Activated CD4-positive, alpha-beta T cell treated with anti-CD3 and anti-CD28 coated beads for 36 hours (primary cell): ENCODE measurements around the gene CFAP73. TPM values are rescaled to one million over a fixed set of nuclear protein-coding genes. Genes with fewer than 3 reads are reported as not detected.

Experiments
- ATAC-seq: fragments of 200-7000 bp; cut with Tn5 transposase; one replicate; pipeline ENCODE4 v1.10.0; 2021; ENCODE audit warnings: mild to moderate bottlenecking, moderate library complexity
- CTCF ChIA-PET: fragments of 350-600 bp; sonication (Branson Sonifier 250); formaldehyde crosslinking; loops from one replicate; lab custom pipeline; 2021; ENCODE audit warnings: antibody characterized with exemption; lab: Charles Lee
- POLR2A ChIA-PET: fragments of 350-600 bp; sonication (Branson Sonifier 250); formaldehyde crosslinking; loops from one replicate; lab custom pipeline; 2021; ENCODE audit warnings: antibody characterized with exemption, inconsistent platforms; lab: Charles Lee
- DNase-seq: peaks from one replicate; pipeline ENCODE4 v3.0.0-alpha.2; 2020
- H3K27ac Mint-ChIP-seq: one replicate; pipeline ENCODE4 v1.8.0; 2021; ENCODE audit warnings: mixed read lengths
- H3K27me3 Mint-ChIP-seq: one replicate; pipeline ENCODE4 v1.8.0; 2021; ENCODE audit warnings: mixed read lengths
- H3K36me3 Mint-ChIP-seq: one replicate; pipeline ENCODE4 v1.8.0; 2021; ENCODE audit warnings: low read depth, mixed read lengths
- H3K4me1 Mint-ChIP-seq: one replicate; pipeline ENCODE4 v1.8.0; 2021; ENCODE audit warnings: mixed read lengths
- H3K4me3 Mint-ChIP-seq: one replicate; pipeline ENCODE4 v1.8.0; 2021; ENCODE audit warnings: mild to moderate bottlenecking, moderate library complexity, mixed read lengths
- H3K9me3 Mint-ChIP-seq: one replicate; pipeline ENCODE4 v1.8.0; 2021; ENCODE audit warnings: low read depth, mixed read lengths
- intact Hi-C, 2 experiments: fragments of 100-400 bp; cut with DNase I in 1 of 2; cut with micrococcal nuclease in 1 of 2; formaldehyde crosslinking; loops; one replicate each; pipeline versions ENCODE4 v1.14.2 to v1.15.1; 2022 to 2024; cut with DNase I, micrococcal nuclease
- total RNA-seq, 2 experiments: library from RNA; stranded (reverse); gene quantifications; one replicate each; pipeline ENCODE4 v1.2.3, GENCODE V29; 2021

Gene CFAP73
- total RNA-seq, 2 experiments from 2014 or later: 0.86 to 1.1 TPM

- POLR2A ChIA-PET: no interaction called here
- H3K4me1 Mint-ChIP-seq: no peaks in the 10 kb centered on the region
- no peak overlapping the region for H3K4me3 Mint-ChIP-seq
- H3K9me3 Mint-ChIP-seq: no peaks in the 10 kb centered on the region
- H3K27me3 Mint-ChIP-seq: no peaks in the 10 kb centered on the region
- ATAC-seq: no peak
- CTCF ChIA-PET: interaction anchor here (0.6 kb wide), 1 partner anchor 9 kb away, joined by 3 read pairs; no protein-coding TSS in a partner anchor
- no peak overlapping the region for H3K27ac Mint-ChIP-seq
- no peak for DNase-seq
- intact Hi-C loops: no loop called here
- H3K36me3 Mint-ChIP-seq: peaks cover 56% of the 10 kb centered on the region
Measured at GRCh38 chr12:113167868-113168267, 18.3 kb downstream of the CFAP73 start.

- CTCF ChIA-PET: interaction anchor here (0.7 to 1.6 kb wide), 4 partner anchors 9 to 207 kb away, joined by 3 to 5 read pairs (median 3); no protein-coding TSS in a partner anchor
Measured at GRCh38 chr12:113169697-113170096, 20.2 kb downstream of the CFAP73 start.

GRCh38 chr12:113170457-113170856 is 20.9 kb downstream of the CFAP73 start:
- H3K9me3 Mint-ChIP-seq: no peaks in the 10 kb centered on the region
- peaks cover 2% of the 10 kb centered on the region for H3K4me1 Mint-ChIP-seq
- no peak for ATAC-seq
- H3K4me3 Mint-ChIP-seq: no peak overlapping the region
- no peak overlapping the region for H3K27ac Mint-ChIP-seq
- H3K36me3 Mint-ChIP-seq: peaks cover 62% of the 10 kb centered on the region
- intact Hi-C loops: no loop called here
- H3K27me3 Mint-ChIP-seq: no peaks in the 10 kb centered on the region
- POLR2A ChIA-PET: no interaction called here
- CTCF ChIA-PET: interaction anchor here (0.6 to 1.6 kb wide), 3 partner anchors 13 to 178 kb away, joined by 3 to 5 read pairs (median 3); no protein-coding TSS in a partner anchor
- no peak for DNase-seq

More at GRCh38 chr12:113169697-113170096, 20.2 kb downstream of the CFAP73 start:
- no peaks in the 10 kb centered on the region for H3K9me3 Mint-ChIP-seq
- intact Hi-C loops: no loop called here
- peaks cover 59% of the 10 kb centered on the region for H3K36me3 Mint-ChIP-seq
- peaks cover 2% of the 10 kb centered on the region for H3K4me1 Mint-ChIP-seq
- ATAC-seq: no peak
- POLR2A ChIA-PET: no interaction called here
- no peak for DNase-seq
- no peak overlapping the region for H3K27ac Mint-ChIP-seq
- no peak overlapping the region for H3K4me3 Mint-ChIP-seq
- no peaks in the 10 kb centered on the region for H3K27me3 Mint-ChIP-seq

- H3K9me3 Mint-ChIP-seq: no peaks in the 10 kb centered on the region
- H3K4me1 Mint-ChIP-seq: peaks cover 2% of the 10 kb centered on the region
- ChIA-PET POLR2A (no interaction called here), CTCF (interaction anchor here (0.6 to 1.6 kb wide), 3 partner anchors 13 to 179 kb away, joined by 3 to 5 read pairs (median 3); no protein-coding TSS in a partner anchor)
- no peaks in the 10 kb centered on the region for H3K27me3 Mint-ChIP-seq
- peaks cover 59% of the 10 kb centered on the region for H3K36me3 Mint-ChIP-seq
- DNase-seq: no peak
- H3K4me3 Mint-ChIP-seq: no peak overlapping the region
- ATAC-seq: no peak
- H3K27ac Mint-ChIP-seq: no peak overlapping the region
- intact Hi-C loops: no loop called here
Measured at GRCh38 chr12:113170926-113171325, 21.4 kb downstream of the CFAP73 start.

GRCh38 chr12:113171543-113171942 is 22.0 kb downstream of the CFAP73 start:
- H3K4me1 Mint-ChIP-seq: peaks cover 2% of the 10 kb centered on the region
- no peaks in the 10 kb centered on the region for H3K27me3 Mint-ChIP-seq
- H3K36me3 Mint-ChIP-seq: peaks cover 57% of the 10 kb centered on the region
- H3K9me3 Mint-ChIP-seq: no peaks in the 10 kb centered on the region
- DNase-seq: no peak
- no peak for ATAC-seq
- POLR2A ChIA-PET: no interaction called here
- intact Hi-C loops: no loop called here
- H3K4me3 Mint-ChIP-seq: no peak overlapping the region
- no peak overlapping the region for H3K27ac Mint-ChIP-seq
- CTCF ChIA-PET: interaction anchor here (0.5 to 1.6 kb wide), 6 partner anchors 11 to 180 kb away, joined by 3 to 5 read pairs (median 4); no protein-coding TSS in a partner anchor

- CTCF ChIA-PET: interaction anchor here (0.5 to 4.7 kb wide), 13 partner anchors 11 to 179 kb away, joined by 3 to 30 read pairs (median 5); partner anchors contain the start of genes DDX54 and RITA1
- Mint-ChIP-seq H3K9me3 (no peaks in the 10 kb centered on the region), H3K36me3 (peaks cover 60% of the 10 kb centered on the region), H3K27me3 (no peaks in the 10 kb centered on the region), H3K4me3 (no peak overlapping the region), H3K4me1 (peaks cover 2% of the 10 kb centered on the region), H3K27ac (peak overlapping the region; percentile 63)
- DNase-seq (no peak), ATAC-seq (no peak)
- POLR2A ChIA-PET: no interaction called here
- intact Hi-C loops: no loop called here
Measured at GRCh38 chr12:113172185-113172584, 22.7 kb downstream of the CFAP73 start.

GRCh38 chr12:113173081-113173698 is 23.7 kb downstream of the CFAP73 start:
- Mint-ChIP-seq H3K27ac (no peak overlapping the region), H3K36me3 (peaks cover 70% of the 10 kb centered on the region), H3K9me3 (no peaks in the 10 kb centered on the region), H3K27me3 (no peaks in the 10 kb centered on the region), H3K4me3 (no peak overlapping the region), H3K4me1 (peaks cover 2% of the 10 kb centered on the region)
- CTCF ChIA-PET: interaction anchor here (0.9 to 4.7 kb wide), 14 partner anchors 11 to 183 kb away, joined by 4 to 30 read pairs (median 8); partner anchors contain the start of genes DDX54, RASAL1 and RITA1
- POLR2A ChIA-PET: interaction anchor here (0.6 kb wide), 2 partner anchors 8 to 12 kb away, joined by 3 to 4 read pairs; partner anchors contain the start of genes DDX54 and RITA1
- DNase-seq (no peak), ATAC-seq (no peak)
- intact Hi-C loops: no loop called here

GRCh38 chr12:113174461-113175384 is 25.2 kb downstream of the CFAP73 start:
- no peak overlapping the region for H3K27ac Mint-ChIP-seq
- intact Hi-C loops: loop anchor here (1.0 to 2.0 kb wide), 2 partner anchors 76 to 126 kb away; no protein-coding TSS in a partner anchor
- DNase-seq (peak; percentile 88), ATAC-seq (peak; percentile 75)
- CTCF ChIA-PET: interaction anchor here (0.6 to 4.7 kb wide), 33 partner anchors 9 to 186 kb away, joined by 3 to 30 read pairs (median 5); partner anchors contain the start of genes DDX54, RASAL1, RITA1 and SLC8B1
- H3K4me3 Mint-ChIP-seq: no peak overlapping the region
- peaks cover 2% of the 10 kb centered on the region for H3K4me1 Mint-ChIP-seq
- no peaks in the 10 kb centered on the region for H3K9me3 Mint-ChIP-seq
- POLR2A ChIA-PET: interaction anchor here (0.6 to 0.7 kb wide), 2 partner anchors 32 to 127 kb away, joined by 3 to 5 read pairs; no protein-coding TSS in a partner anchor
- no peaks in the 10 kb centered on the region for H3K27me3 Mint-ChIP-seq
- peaks cover 78% of the 10 kb centered on the region for H3K36me3 Mint-ChIP-seq

GRCh38 chr12:113179023-113179422 is 29.5 kb downstream of the CFAP73 start:
- ATAC-seq: no peak
- Mint-ChIP-seq H3K4me3 (no peak overlapping the region), H3K27me3 (no peaks in the 10 kb centered on the region), H3K27ac (no peak overlapping the region), H3K9me3 (no peaks in the 10 kb centered on the region), H3K4me1 (peaks cover 16% of the 10 kb centered on the region), H3K36me3 (peaks cover 64% of the 10 kb centered on the region)
- POLR2A ChIA-PET: interaction anchor here (0.6 kb wide), 1 partner anchor 273 kb away, joined by 3 read pairs; no protein-coding TSS in a partner anchor
- CTCF ChIA-PET: interaction anchor here (1.3 kb wide), 1 partner anchor 42 kb away, joined by 3 read pairs; no protein-coding TSS in a partner anchor
- no peak for DNase-seq
- intact Hi-C loops: no loop called here

GRCh38 chr12:113180333-113180732 is 30.8 kb downstream of the CFAP73 start:
- no peaks in the 10 kb centered on the region for H3K9me3 Mint-ChIP-seq
- H3K36me3 Mint-ChIP-seq: peaks cover 57% of the 10 kb centered on the region
- H3K4me1 Mint-ChIP-seq: peaks cover 15% of the 10 kb centered on the region
- ChIA-PET CTCF (interaction anchor here (0.7 kb wide), 1 partner anchor 15 kb away, joined by 3 read pairs; no protein-coding TSS in a partner anchor), POLR2A (no interaction called here)
- no peak overlapping the region for H3K27ac Mint-ChIP-seq
- no peak overlapping the region for H3K4me3 Mint-ChIP-seq
- no peaks in the 10 kb centered on the region for H3K27me3 Mint-ChIP-seq
- ATAC-seq (no peak), DNase-seq (no peak)
- intact Hi-C loops: loop anchor here (10.0 kb wide), 2 partner anchors 154 to 784 kb away; partner anchors contain the start of genes RBM19 (in 1 of the 2) and SLC8B1 (in 1 of the 2)
